GM23248 (cell line): ENCODE results near the gene LGSN. TPM values are rescaled to one million over a fixed set of nuclear protein-coding genes. Genes with fewer than 3 reads are reported as not detected.
A peak's percentile ranks its signal among the peaks of the same experiment; 100 is the strongest.
"Not testable (repeated sequence)": the region's sequence is repeated elsewhere in the genome, so short reads cannot be mapped to it uniquely, and the experiment has no call there.

Experiments used
- DNase-seq: peaks from one replicate; pipeline ENCODE4 v3.0.0-alpha.2; 2015
- H2AFZ ChIP-seq: fragments of 200-600 bp; sonication (generic); 2 replicates; pipeline ENCODE4 v1.6.1; 2016; ENCODE audit warnings: antibody characterized with exemption
- H3F3A ChIP-seq: fragments of 200-600 bp; sonication (generic); 2 replicates; pipeline ENCODE4 v1.6.1; 2016; ENCODE audit warnings: mild to moderate bottlenecking, antibody characterized with exemption, mixed run types; ENCODE audit not compliant: insufficient read depth
- H3K27ac ChIP-seq: fragments of 200-600 bp; sonication (generic); 2 replicates; pipeline ENCODE4 v1.5.1; 2016; ENCODE audit warnings: mild to moderate bottlenecking
- H3K27me3 ChIP-seq: fragments of 200-600 bp; sonication (generic); replicated peaks from 2 replicates; pipeline ENCODE4 v1.6.1; 2016; ENCODE audit warnings: mild to moderate bottlenecking; ENCODE audit not compliant: insufficient read depth
- H3K36me3 ChIP-seq: fragments of 200-600 bp; sonication (generic); 2 replicates; pipeline ENCODE4 v1.6.1; 2016; ENCODE audit warnings: low read depth, mild to moderate bottlenecking
- H3K4me1 ChIP-seq: fragments of 200-600 bp; sonication (generic); 2 replicates; pipeline ENCODE4 v1.6.1; 2016; ENCODE audit warnings: mild to moderate bottlenecking; ENCODE audit not compliant: insufficient read depth
- H3K4me2 ChIP-seq: fragments of 200-600 bp; sonication (generic); one replicate; pipeline ENCODE4 v1.6.1; 2016; ENCODE audit warnings: mild to moderate bottlenecking; ENCODE audit not compliant: unreplicated experiment
- H3K4me3 ChIP-seq: fragments of 200-600 bp; sonication (generic); 2 replicates; pipeline ENCODE4 v1.5.1; 2016; ENCODE audit warnings: mild to moderate bottlenecking
- H3K79me2 ChIP-seq: fragments of 200-600 bp; sonication (generic); 2 replicates; pipeline ENCODE4 v1.6.1; 2016; ENCODE audit warnings: mild to moderate bottlenecking; ENCODE audit not compliant: insufficient read depth
- H3K9ac ChIP-seq: fragments of 200-600 bp; sonication (generic); 2 replicates; pipeline ENCODE4 v1.6.1; 2016; ENCODE audit warnings: mild to moderate bottlenecking
- H3K9me2 ChIP-seq: fragments of 200-600 bp; sonication (generic); 2 replicates; pipeline ENCODE4 v1.6.1; 2016; ENCODE audit warnings: mixed run types, mild to moderate bottlenecking, moderate library complexity; ENCODE audit not compliant: insufficient read depth
- H3K9me3 ChIP-seq: fragments of 200-600 bp; sonication (generic); one replicate; pipeline ENCODE4 v1.6.1; 2017; ENCODE audit warnings: low read depth
- H4K20me1 ChIP-seq: fragments of 200-600 bp; sonication (generic); 2 replicates; pipeline ENCODE4 v1.6.0; 2016; ENCODE audit not compliant: insufficient read depth
- EZH2 ChIP-seq: fragments of 200-600 bp; sonication (generic); IDR thresholded peaks from 2 replicates; pipeline ENCODE4 v1.6.1; 2018; ENCODE audit warnings: antibody characterized with exemption, mild to moderate bottlenecking; ENCODE audit not compliant: insufficient read depth, poor library complexity, severe bottlenecking
- EZH2phosphoT487 ChIP-seq: fragments of 200-600 bp; sonication (generic); IDR thresholded peaks from 2 replicates; pipeline ENCODE4 v1.6.1; 2018; ENCODE audit warnings: antibody characterized with exemption, moderate library complexity, mild to moderate bottlenecking, low read depth; ENCODE audit not compliant: insufficient read depth
- WGBS, 2 experiments: methylation state at CpG; one replicate each; pipeline ENCODE4 v1.1.6; 2015 to 2017; ENCODE audit warnings: low lambda C conversion rate in 2 of 2, low coverage in 1 of 2; ENCODE audit errors: missing lambda C conversion rate in 2 of 2; 5-methylcytosine and 5-hydroxymethylcytosine counted together
- in situ Hi-C: fragments of 300-500 bp; cut with MboI; formaldehyde crosslinking; loops from 2 replicates; pipeline ENCODE4 v1.15.0; 2020
- polyA plus RNA-seq: library from polyadenylated mRNA; unstranded; fragments of >200 nt; fragmentation: Nextera tagmentation; extraction: Ambion mirVana; gene quantifications from 2 replicates; pipeline ENCODE4 v1.2.1, GENCODE V29; 2016
- total RNA-seq: library from RNA; depleted of rRNA; stranded (reverse); fragments of >200 nt; shearing (Covaris generic); gene quantifications from 2 replicates; pipeline ENCODE4 v1.2.3, GENCODE V29; 2014

The LGSN gene
- total and polyA plus RNA-seq, 2 experiments from 2014 or later: not detected

GRCh38 chr6:63349401-63349800 lies 29.6 kb upstream of the LGSN start:
- H3K9ac ChIP-seq: no peak overlapping the region
- H3K79me2 ChIP-seq: no peaks in the 10 kb centered on the region
- H3K4me1 ChIP-seq: peaks cover 16% of the 10 kb centered on the region
- no peak overlapping the region for H3K4me2 ChIP-seq
- H3K9me3 ChIP-seq: no peaks in the 10 kb centered on the region
- H2AFZ ChIP-seq: no peak overlapping the region
- TF ChIP-seq EZH2phosphoT487 (no peak), EZH2 (no peak)
- H4K20me1 ChIP-seq: no peaks in the 10 kb centered on the region
- no peaks in the 10 kb centered on the region for H3K36me3 ChIP-seq
- no peaks in the 10 kb centered on the region for H3K9me2 ChIP-seq
- in situ Hi-C loops: no loop called here
- 82 to 84% methylated on average over 3 of the region's 3 CpGs for WGBS, 2 experiments
- H3K27ac ChIP-seq: no peak overlapping the region
- H3K4me3 ChIP-seq: no peak overlapping the region
- peaks cover 4% of the 10 kb centered on the region; the same call in 1 of the 2 replicates for H3F3A ChIP-seq
- no peak for DNase-seq
- no peaks in the 10 kb centered on the region for H3K27me3 ChIP-seq

GRCh38 chr6:63348836-63349235 lies 29.1 kb upstream of the LGSN start:
- TF ChIP-seq EZH2 (no peak), EZH2phosphoT487 (no peak)
- no peak overlapping the region for H3K4me2 ChIP-seq
- H3K9me3 ChIP-seq: no peaks in the 10 kb centered on the region
- no peaks in the 10 kb centered on the region for H3K27me3 ChIP-seq
- no peak overlapping the region for H3K27ac ChIP-seq
- no peak overlapping the region for H3K9ac ChIP-seq
- in situ Hi-C loops: no loop called here
- H3K4me3 ChIP-seq: no peak overlapping the region
- H3K9me2 ChIP-seq: no peaks in the 10 kb centered on the region
- WGBS, 2 experiments: 87% methylated on average over 3 of the region's 3 CpGs
- H3K79me2 ChIP-seq: no peaks in the 10 kb centered on the region
- H3K36me3 ChIP-seq: no peaks in the 10 kb centered on the region
- H3K4me1 ChIP-seq: peaks cover 16% of the 10 kb centered on the region
- H3F3A ChIP-seq: peaks cover 4% of the 10 kb centered on the region; the same call in 1 of the 2 replicates
- DNase-seq: no peak
- H4K20me1 ChIP-seq: no peaks in the 10 kb centered on the region
- no peak overlapping the region for H2AFZ ChIP-seq

- TF ChIP-seq EZH2 (no peak), EZH2phosphoT487 (no peak)
- WGBS, 2 experiments: 0 to 2% methylated on average over 2 of the region's 2 CpGs
- Histone ChIP-seq H3F3A (peaks cover 4% of the 10 kb centered on the region; the same call in 1 of the 2 replicates), H3K27ac (peak overlapping the region; percentile 44), H3K36me3 (no peaks in the 10 kb centered on the region), H3K4me3 (no peak overlapping the region), H3K9me3 (no peaks in the 10 kb centered on the region), H3K4me1 (peaks cover 16% of the 10 kb centered on the region), H2AFZ (no peak overlapping the region), H3K4me2 (peak overlapping the region; percentile 57), H4K20me1 (no peaks in the 10 kb centered on the region), H3K79me2 (no peaks in the 10 kb centered on the region), H3K9ac (no peak overlapping the region), H3K27me3 (no peaks in the 10 kb centered on the region), H3K9me2 (no peaks in the 10 kb centered on the region)
- peak; percentile 94 for DNase-seq
- in situ Hi-C loops: no loop called here
Measured at GRCh38 chr6:63347599-63347998, 27.8 kb upstream of the LGSN start.

- H3K4me3 ChIP-seq: no peak overlapping the region
- no peak for DNase-seq
- no peaks in the 10 kb centered on the region for H3K9me3 ChIP-seq
- H3K27me3 ChIP-seq: no peaks in the 10 kb centered on the region
- in situ Hi-C loops: no loop called here
- no peaks in the 10 kb centered on the region for H3K79me2 ChIP-seq
- H3K36me3 ChIP-seq: no peaks in the 10 kb centered on the region
- no peak overlapping the region for H3K4me2 ChIP-seq
- H2AFZ ChIP-seq: no peak overlapping the region
- TF ChIP-seq EZH2 (no peak), EZH2phosphoT487 (no peak)
- H3F3A ChIP-seq: peaks cover 4% of the 10 kb centered on the region; the same call in 1 of the 2 replicates
- H4K20me1 ChIP-seq: no peaks in the 10 kb centered on the region
- 93% methylated on average over 7 of the region's 7 CpGs for WGBS, 2 experiments
- H3K27ac ChIP-seq: no peak overlapping the region
- no peak overlapping the region for H3K9ac ChIP-seq
- H3K9me2 ChIP-seq: no peaks in the 10 kb centered on the region
- H3K4me1 ChIP-seq: peaks cover 16% of the 10 kb centered on the region
Measured at GRCh38 chr6:63346217-63346835, 26.5 kb upstream of the LGSN start.

GRCh38 chr6:63340351-63340750 lies 20.6 kb upstream of the LGSN start:
- H3K27me3 ChIP-seq: no peaks in the 10 kb centered on the region; the same call in 1 of the 2 replicates
- in situ Hi-C loops: no loop called here
- TF ChIP-seq EZH2phosphoT487 (no peak), EZH2 (no peak)

GRCh38 chr6:63334652-63335051 lies 14.9 kb upstream of the LGSN start:
- H3K9me2 ChIP-seq, in situ Hi-C loops, DNase-seq, H3K4me2 ChIP-seq, H3K4me3 ChIP-seq, H4K20me1 ChIP-seq, H3K27me3 ChIP-seq, H3F3A ChIP-seq, H3K9ac ChIP-seq, H3K27ac ChIP-seq, H2AFZ ChIP-seq, H3K4me1 ChIP-seq, H3K79me2 ChIP-seq, H3K9me3 ChIP-seq, H3K36me3 ChIP-seq: not testable (repeated sequence)
- 40 to 48% methylated on average over 2 of the region's 2 CpGs for WGBS, 2 experiments

More at GRCh38 chr6:63340351-63340750, 20.6 kb upstream of the LGSN start:
- DNase-seq: no peak
- Histone ChIP-seq H3K4me1 (no peaks in the 10 kb centered on the region), H3F3A (no peaks in the 10 kb centered on the region), H3K4me2 (no peak overlapping the region), H3K79me2 (no peaks in the 10 kb centered on the region), H4K20me1 (no peaks in the 10 kb centered on the region), H2AFZ (no peak overlapping the region), H3K9me2 (no peaks in the 10 kb centered on the region), H3K9ac (no peak overlapping the region), H3K36me3 (no peaks in the 10 kb centered on the region), H3K4me3 (no peak overlapping the region), H3K9me3 (no peaks in the 10 kb centered on the region), H3K27ac (no peak overlapping the region)
